Measurements from ENCODE around the gene KLHL29. TPM values are rescaled to one million over a fixed set of nuclear protein-coding genes. Genes with fewer than 3 reads are reported as not detected.
"Not testable (repeated sequence)": the region's sequence is repeated elsewhere in the genome, so short reads cannot be mapped to it uniquely, and the experiment has no call there.

Gene KLHL29
- total RNA-seq, 1 donor from 2014 or later = 12.9 TPM

- TF ChIP-seq CTCF (IDR thresholded peaks at IDR 0.05) = no peak
- Histone ChIP-seq H3K27me3 (ENCODE audit: low read depth) (peaks cover 14% of the 10 kb centered on the region), H3K27ac (no peak overlapping the region), H3K36me3 (no peaks in the 10 kb centered on the region), H3K4me3 (no peak overlapping the region), H3K4me1 (peaks cover 12% of the 10 kb centered on the region), H3K9me3 (no peaks in the 10 kb centered on the region)
- no peak for DNase-seq
- intact Hi-C loops (cut with DNase I) = no loop called here
- no peak for ATAC-seq
Measured at GRCh38 chr2:23347471-23348092, 37.4 kb upstream of the KLHL29 start.

GRCh38 chr2:23348093-23348481 lies 36.9 kb upstream of the KLHL29 start:
- H3K36me3 ChIP-seq; H3K9me3 ChIP-seq; H3K4me3 ChIP-seq; H3K27ac ChIP-seq; ATAC-seq; DNase-seq; intact Hi-C loops (cut with DNase I): not testable (repeated sequence)
- Histone ChIP-seq H3K4me1 (peaks cover 12% of the 10 kb centered on the region), H3K27me3 (ENCODE audit: low read depth) (peaks cover 14% of the 10 kb centered on the region)

- DNase-seq (no peak), ATAC-seq (no peak)
- intact Hi-C loops (cut with DNase I) = no loop called here
Measured at GRCh38 chr2:23349508-23349907, 35.5 kb upstream of the KLHL29 start.

GRCh38 chr2:23350041-23350791 lies 34.8 kb upstream of the KLHL29 start:
- ATAC-seq (no peak), DNase-seq (no peak)
- H3K4me1 ChIP-seq = peaks cover 12% of the 10 kb centered on the region
- no peak overlapping the region for H3K27ac ChIP-seq
- TF ChIP-seq CTCF (IDR thresholded peaks at IDR 0.05) = no peak
- H3K27me3 ChIP-seq (ENCODE audit: low read depth) = peaks cover 14% of the 10 kb centered on the region
- H3K4me3 ChIP-seq = no peak overlapping the region
- no peaks in the 10 kb centered on the region for H3K9me3 ChIP-seq
- intact Hi-C loops (cut with DNase I) = no loop called here
- H3K36me3 ChIP-seq = no peaks in the 10 kb centered on the region

More at GRCh38 chr2:23349508-23349907, 35.5 kb upstream of the KLHL29 start:
- H3K27me3 ChIP-seq (ENCODE audit: low read depth) = peaks cover 14% of the 10 kb centered on the region
- TF ChIP-seq CTCF (IDR thresholded peaks at IDR 0.05) = no peak
- no peaks in the 10 kb centered on the region for H3K9me3 ChIP-seq
- no peaks in the 10 kb centered on the region for H3K36me3 ChIP-seq
- H3K27ac ChIP-seq = no peak overlapping the region
- H3K4me1 ChIP-seq = peaks cover 12% of the 10 kb centered on the region
- H3K4me3 ChIP-seq = no peak overlapping the region

GRCh38 chr2:23350792-23351355 lies 34.1 kb upstream of the KLHL29 start:
- ATAC-seq (no peak), DNase-seq (no peak)
- H3K27me3 ChIP-seq (ENCODE audit: low read depth) = peaks cover 14% of the 10 kb centered on the region
- no peak overlapping the region for H3K27ac ChIP-seq
- H3K4me1 ChIP-seq = peaks cover 12% of the 10 kb centered on the region
- H3K36me3 ChIP-seq = no peaks in the 10 kb centered on the region
- intact Hi-C loops (cut with DNase I) = no loop called here
- no peak for TF ChIP-seq CTCF (IDR thresholded peaks at IDR 0.05)
- no peak overlapping the region for H3K4me3 ChIP-seq
- no peaks in the 10 kb centered on the region for H3K9me3 ChIP-seq
